B cell (primary cell): Measurements from ENCODE around the gene TRIB2. TPM values are rescaled to one million over a fixed set of nuclear protein-coding genes. Genes with fewer than 3 reads are reported as not detected.

Source experiments
- ATAC-seq: fragments of 200-7000 bp; cut with Tn5 transposase; one replicate; pipeline ENCODE4 v1.10.0; 2021; ENCODE audit warnings: low read depth, mild to moderate bottlenecking, moderate number of reproducible peaks, moderate library complexity
- CTCF ChIA-PET: fragments of 350-600 bp; sonication (Branson Sonifier 250); formaldehyde crosslinking; loops from one replicate; lab custom pipeline; 2021; ENCODE audit warnings: antibody characterized with exemption, inconsistent platforms; lab: Charles Lee
- POLR2A ChIA-PET: fragments of 350-600 bp; sonication (Branson Sonifier 250); formaldehyde crosslinking; loops from one replicate; lab custom pipeline; 2021; ENCODE audit warnings: antibody characterized with exemption; lab: Charles Lee
- DNase-seq: peaks from one replicate; pipeline ENCODE4 v3.0.0; 2013
- H2AFZ ChIP-seq: 2 replicates; pipeline ENCODE4 v1.6.1; 2012; ENCODE audit warnings: mild to moderate bottlenecking, low read depth, low read length; ENCODE audit not compliant: insufficient read depth, poor library complexity, severe bottlenecking
- H3K27ac ChIP-seq, 2 donors: 1 replicate in 1 of 2; 2 replicates in 1 of 2; pipeline ENCODE4 v1.5.1; 2012 to 2013; ENCODE audit warnings: low read length in 2 of 2, mild to moderate bottlenecking in 2 of 2, moderate library complexity in 1 of 2
- H3K27me3 ChIP-seq, 4 experiments: fragments of 200-600 bp in 1 of 4; sonication (generic) in 1 of 4; replicated peaks in 1 of 4; 1 replicate in 2 of 4; 2 replicates in 2 of 4; pipeline versions ENCODE4 v1.6.1 to v1.7.0; 2013 to 2016; ENCODE audit warnings: low read length in 3 of 4, mild to moderate bottlenecking in 2 of 4, mixed read lengths in 1 of 4, moderate library complexity in 1 of 4; ENCODE audit not compliant: insufficient read depth in 4 of 4, control insufficient read depth in 3 of 4; ENCODE audit errors: control extremely low read depth in 1 of 4
- H3K36me3 ChIP-seq, 2 experiments: replicated peaks in 1 of 2; 1 replicate in 1 of 2; 2 replicates in 1 of 2; pipeline versions ENCODE4 v1.6.1 to v1.7.1; 2013; ENCODE audit warnings: low read length in 1 of 2; ENCODE audit not compliant: insufficient read depth in 2 of 2, control insufficient read depth in 1 of 2; ENCODE audit errors: control extremely low read depth in 1 of 2, extremely low read depth in 1 of 2
- H3K4me1 ChIP-seq, 2 donors: fragments of 200-600 bp in 1 of 2; sonication (generic) in 1 of 2; 1 replicate in 1 of 2; 2 replicates in 1 of 2; pipeline versions ENCODE4 v1.5.1 to v1.6.1; 2013 to 2017; ENCODE audit warnings: low read length in 2 of 2; ENCODE audit not compliant: control insufficient read depth in 2 of 2, insufficient read depth in 2 of 2
- H3K4me2 ChIP-seq: replicated peaks from 2 replicates; pipeline ENCODE3; 2012; ENCODE audit warnings: mild to moderate bottlenecking, low read depth, low read length; ENCODE audit not compliant: poor library complexity, severe bottlenecking
- H3K4me3 ChIP-seq, 5 experiments: fragments of 200-600 bp in 1 of 5; sonication (generic) in 1 of 5; 1 replicate in 3 of 5; 2 replicates in 2 of 5; pipeline versions ENCODE4 v1.5.1 to v1.7.0; 2011 to 2016; ENCODE audit warnings: low read length in 4 of 5, mild to moderate bottlenecking in 4 of 5, low read depth in 2 of 5, control low read depth in 1 of 5, moderate library complexity in 1 of 5; ENCODE audit not compliant: insufficient read depth in 1 of 5; ENCODE audit errors: control extremely low read depth in 1 of 5, extremely low read depth in 1 of 5
- H3K79me2 ChIP-seq: fragments of 200-600 bp; sonication (generic); one replicate; pipeline ENCODE4 v1.6.0; 2016; ENCODE audit warnings: low read length; ENCODE audit not compliant: control insufficient read depth, insufficient read depth
- H3K9ac ChIP-seq: fragments of 200-600 bp; sonication (generic); 2 replicates; pipeline ENCODE4 v1.6.1; 2017; ENCODE audit warnings: mild to moderate bottlenecking, low read length, moderate library complexity
- H3K9me3 ChIP-seq, 3 donors: one replicate each; pipeline versions ENCODE4 v1.6.1 to v1.7.1; 2013; ENCODE audit warnings: low read length in 2 of 3; ENCODE audit not compliant: control insufficient read depth in 2 of 3, insufficient read depth in 1 of 3; ENCODE audit errors: control extremely low read depth in 1 of 3
- H4K20me1 ChIP-seq: 2 replicates; pipeline ENCODE4 v1.6.0; 2012; ENCODE audit warnings: mild to moderate bottlenecking, low read length; ENCODE audit not compliant: insufficient read depth, control insufficient read depth, poor library complexity, severe bottlenecking
- H3K27ac Mint-ChIP-seq: one replicate; pipeline ENCODE4 v1.8.0; 2021; ENCODE audit warnings: mixed read lengths
- H3K27me3 Mint-ChIP-seq: one replicate; pipeline ENCODE4 v1.8.0; 2021; ENCODE audit warnings: mixed read lengths
- H3K4me1 Mint-ChIP-seq: one replicate; pipeline ENCODE4 v1.8.0; 2021; ENCODE audit warnings: mixed read lengths
- H3K4me3 Mint-ChIP-seq: one replicate; pipeline ENCODE4 v1.8.0; 2021; ENCODE audit warnings: mixed read lengths
- H3K9me3 Mint-ChIP-seq: one replicate; pipeline ENCODE4 v1.8.0; 2022; ENCODE audit warnings: mixed read lengths; ENCODE audit not compliant: insufficient read depth
- CTCF ChIP-seq: fragments of 200-600 bp; IDR thresholded peaks from one replicate; pipeline ENCODE4 v1.8.0; 2022; ENCODE audit warnings: antibody characterized with exemption, mild to moderate bottlenecking
- EZH2 ChIP-seq: IDR thresholded peaks from 2 replicates; pipeline ENCODE4 v1.6.1; 2012; ENCODE audit warnings: borderline replicate concordance, low read depth, mild to moderate bottlenecking, moderate library complexity, low read length; ENCODE audit not compliant: insufficient read depth, poor library complexity, severe bottlenecking
- WGBS: methylation state at CpG from one replicate; pipeline ENCODE4 v1.1.5; 2013; ENCODE audit warnings: missing lambda C conversion rate; ENCODE audit not compliant: insufficient coverage; 5-methylcytosine and 5-hydroxymethylcytosine counted together
- intact Hi-C: fragments of 100-400 bp; cut with micrococcal nuclease; formaldehyde crosslinking; loops from one replicate; pipeline ENCODE4 v1.10.0; 2022
- polyA plus RNA-seq: library from polyadenylated mRNA; depleted of rRNA; stranded (reverse); fragments of >200 nt; gene quantifications from 2 replicates; pipeline ENCODE4 v1.2.3, GENCODE V29; 2012
- total RNA-seq, 2 donors: library from RNA; stranded (reverse); fragments of 120-200 nt in 1 of 2; gene quantifications; 1 replicate in 1 of 2; 2 replicates in 1 of 2; pipeline versions ENCODE4 v1.2.3 to v1.2.4, GENCODE V29; 2013 to 2022

Gene TRIB2
- total and polyA plus RNA-seq, 2 donors (not counting 1 experiment from before 2014, with no cell fraction given), result 36.3 to 117 TPM

DNA sequence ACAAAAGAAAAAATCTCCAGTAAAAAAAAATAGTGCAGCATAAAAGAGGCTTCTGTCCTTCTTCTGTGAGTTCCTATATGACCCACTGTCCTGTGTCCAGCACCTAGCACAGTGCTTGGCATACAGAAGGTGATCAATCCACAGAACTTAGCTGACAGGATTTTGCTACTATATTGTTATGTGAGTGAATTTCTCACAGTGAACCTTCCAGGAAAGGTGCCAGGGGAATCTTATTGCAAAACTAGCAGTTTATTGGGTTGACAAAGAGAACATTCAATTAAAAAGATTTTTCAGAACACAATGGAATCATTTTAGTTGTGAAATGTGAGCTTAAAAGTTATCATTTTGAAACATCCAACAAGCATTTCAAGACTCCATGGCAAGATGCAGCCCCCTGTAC, 12.4 kb upstream of the TRIB2 start:
- TF ChIP-seq EZH2 (no peak), CTCF (no peak)
- Histone ChIP-seq H3K79me2 (no peaks in the 10 kb centered on the region), H3K9me3 (peaks cover 1 to 6% (median 4%) of the 10 kb centered on the region in 3 donors), H4K20me1 (no peaks in the 10 kb centered on the region), H3K36me3 (no peaks in the 10 kb centered on the region), H2AFZ (no peak overlapping the region), H3K4me3 (no peak overlapping the region), H3K9ac (no peak overlapping the region), H3K4me2 (no peak overlapping the region), H3K4me1 (peaks cover 4 to 10% of the 10 kb centered on the region in 2 donors), H3K27ac (no peak overlapping the region), H3K27me3 (peaks cover 0 to 4% (median 0%) of the 10 kb centered on the region in 4 experiments)
- peaks cover 7% of the 10 kb centered on the region for H3K27me3 Mint-ChIP-seq
- no peaks in the 10 kb centered on the region for H3K9me3 Mint-ChIP-seq
- DNase-seq (no peak), ATAC-seq (no peak)
- intact Hi-C loops, result no loop called here
- H3K4me3 Mint-ChIP-seq, result no peak overlapping the region
- H3K4me1 Mint-ChIP-seq, result peaks cover 11% of the 10 kb centered on the region
- no peak overlapping the region for H3K27ac Mint-ChIP-seq
- CTCF ChIA-PET, result interaction anchor here (0.8 to 1.1 kb wide), 2 partner anchors 227 to 876 kb away, joined by 3 read pairs; no protein-coding TSS in a partner anchor
- POLR2A ChIA-PET, result no interaction called here

DNA sequence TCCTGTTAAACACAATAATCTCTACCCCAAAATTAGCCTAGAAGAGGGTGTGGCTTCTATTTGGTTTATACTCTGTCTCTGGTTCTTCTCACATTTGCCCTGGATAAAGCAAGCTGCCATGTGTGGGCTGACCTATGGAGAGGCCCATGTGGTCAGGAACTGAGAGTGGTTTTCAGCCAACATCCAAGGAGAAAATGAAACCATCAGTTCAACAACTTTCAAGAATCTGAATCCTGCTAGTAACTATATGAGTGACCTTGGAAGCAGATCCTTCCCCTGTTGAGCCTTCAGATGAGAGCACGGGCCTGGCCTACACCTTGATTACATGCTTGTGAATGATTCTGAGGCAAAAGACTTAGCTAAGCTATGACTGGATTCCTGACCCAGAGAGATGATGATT, 11.5 kb upstream of the TRIB2 start:
- CTCF ChIA-PET, result interaction anchor here (0.9 to 1.1 kb wide), 2 partner anchors 11 to 876 kb away, joined by 3 to 4 read pairs; no protein-coding TSS in a partner anchor
- WGBS, result no CpG with 5 or more reads among the region's 1 CpG
- peaks cover 0 to 6% (median 4%) of the 10 kb centered on the region in 3 donors for H3K9me3 ChIP-seq
- no peaks in the 10 kb centered on the region for H3K36me3 ChIP-seq
- H3K9ac ChIP-seq, result no peak overlapping the region
- Mint-ChIP-seq H3K9me3 (no peaks in the 10 kb centered on the region), H3K4me3 (no peak overlapping the region), H3K27ac (no peak overlapping the region), H3K27me3 (peaks cover 7% of the 10 kb centered on the region), H3K4me1 (peaks cover 19% of the 10 kb centered on the region)
- no peaks in the 10 kb centered on the region for H4K20me1 ChIP-seq
- ATAC-seq (no peak), DNase-seq (no peak)
- POLR2A ChIA-PET, result no interaction called here
- no peak overlapping the region for H2AFZ ChIP-seq
- TF ChIP-seq CTCF (no peak), EZH2 (no peak)
- peaks cover 0 to 4% (median 0%) of the 10 kb centered on the region in 4 experiments for H3K27me3 ChIP-seq
- no peaks in the 10 kb centered on the region for H3K79me2 ChIP-seq
- H3K27ac ChIP-seq, result no peak overlapping the region
- no peak overlapping the region for H3K4me3 ChIP-seq
- H3K4me1 ChIP-seq, result peaks cover 13 to 18% of the 10 kb centered on the region in 2 donors
- H3K4me2 ChIP-seq, result no peak overlapping the region
- intact Hi-C loops, result no loop called here
